Loucy (cell line): ENCODE measurements around the gene S100A8.

Source experiments
- H2AFZ ChIP-seq: fragments of 200-600 bp; sonication (generic); 2 replicates; pipeline ENCODE4 v1.6.0; 2016; ENCODE audit warnings: antibody characterized with exemption, mild to moderate bottlenecking, low read length, moderate library complexity
- H3F3A ChIP-seq: fragments of 200-600 bp; 2 replicates; pipeline ENCODE4 v1.6.0; 2016; ENCODE audit warnings: antibody characterized with exemption, low read depth, mild to moderate bottlenecking
- H3K27me3 ChIP-seq: fragments of 200-600 bp; sonication (generic); 2 replicates; pipeline ENCODE4 v1.6.1; 2014; ENCODE audit warnings: low read length, mild to moderate bottlenecking; ENCODE audit not compliant: insufficient read depth, poor library complexity, severe bottlenecking
- H3K36me3 ChIP-seq: fragments of 200-600 bp; sonication (generic); 2 replicates; pipeline ENCODE4 v1.6.1; 2016; ENCODE audit warnings: low read length; ENCODE audit not compliant: insufficient read depth
- H3K4me1 ChIP-seq: fragments of 200-600 bp; sonication (generic); 2 replicates; pipeline ENCODE4 v1.5.1; 2014; ENCODE audit warnings: low read length, mild to moderate bottlenecking; ENCODE audit not compliant: insufficient read depth, poor library complexity, severe bottlenecking
- H3K4me2 ChIP-seq: fragments of 200-600 bp; sonication (generic); 2 replicates; pipeline ENCODE4 v1.6.0; 2014; ENCODE audit warnings: antibody characterized with exemption, low read length, low read depth, mild to moderate bottlenecking; ENCODE audit not compliant: poor library complexity, severe bottlenecking
- H3K4me3 ChIP-seq: fragments of 200-600 bp; sonication (generic); 2 replicates; pipeline ENCODE4 v1.5.1; 2014; ENCODE audit warnings: low read length, mild to moderate bottlenecking, mixed read lengths; ENCODE audit not compliant: poor library complexity, severe bottlenecking
- H3K79me2 ChIP-seq: fragments of 200-600 bp; sonication (generic); 2 replicates; pipeline ENCODE4 v1.6.1; 2014; ENCODE audit warnings: low read length; ENCODE audit not compliant: insufficient read depth
- H3K9ac ChIP-seq: fragments of 200-600 bp; sonication (generic); 2 replicates; pipeline ENCODE4 v1.6.0; 2014; ENCODE audit warnings: mild to moderate bottlenecking, low read depth, low read length, moderate library complexity; ENCODE audit not compliant: poor library complexity, severe bottlenecking
- H3K9me2 ChIP-seq: fragments of 200-600 bp; sonication (generic); replicated peaks from 2 replicates; pipeline ENCODE4 v1.6.1; 2016; ENCODE audit warnings: low read depth, low read length, mixed read lengths
- H3K9me3 ChIP-seq: fragments of 200-600 bp; sonication (generic); 2 replicates; pipeline ENCODE4 v1.6.1; 2014; ENCODE audit warnings: mild to moderate bottlenecking, antibody characterized with exemption, low read length, low read depth; ENCODE audit not compliant: insufficient read depth
- H4K20me1 ChIP-seq: fragments of 200-600 bp; sonication (generic); 2 replicates; pipeline ENCODE4 v1.6.0; 2014; ENCODE audit warnings: antibody characterized with exemption, low read length, mild to moderate bottlenecking; ENCODE audit not compliant: insufficient read depth, poor library complexity, severe bottlenecking
- EZH2phosphoT487 ChIP-seq: fragments of 200-600 bp; IDR thresholded peaks from 2 replicates; pipeline ENCODE4 v1.6.1; 2018; ENCODE audit warnings: antibody characterized with exemption, mild to moderate bottlenecking, moderate library complexity, borderline replicate concordance
- TF ChIP-seq, protein P1 (sequence below): fragments of 200-600 bp; sonication (generic); conservative IDR thresholded peaks from 2 replicates; pipeline ENCODE4 v1.5.1; 2014; ENCODE audit warnings: mild to moderate bottlenecking, antibody characterized with exemption, low read length

Gene S100A8

DNA sequence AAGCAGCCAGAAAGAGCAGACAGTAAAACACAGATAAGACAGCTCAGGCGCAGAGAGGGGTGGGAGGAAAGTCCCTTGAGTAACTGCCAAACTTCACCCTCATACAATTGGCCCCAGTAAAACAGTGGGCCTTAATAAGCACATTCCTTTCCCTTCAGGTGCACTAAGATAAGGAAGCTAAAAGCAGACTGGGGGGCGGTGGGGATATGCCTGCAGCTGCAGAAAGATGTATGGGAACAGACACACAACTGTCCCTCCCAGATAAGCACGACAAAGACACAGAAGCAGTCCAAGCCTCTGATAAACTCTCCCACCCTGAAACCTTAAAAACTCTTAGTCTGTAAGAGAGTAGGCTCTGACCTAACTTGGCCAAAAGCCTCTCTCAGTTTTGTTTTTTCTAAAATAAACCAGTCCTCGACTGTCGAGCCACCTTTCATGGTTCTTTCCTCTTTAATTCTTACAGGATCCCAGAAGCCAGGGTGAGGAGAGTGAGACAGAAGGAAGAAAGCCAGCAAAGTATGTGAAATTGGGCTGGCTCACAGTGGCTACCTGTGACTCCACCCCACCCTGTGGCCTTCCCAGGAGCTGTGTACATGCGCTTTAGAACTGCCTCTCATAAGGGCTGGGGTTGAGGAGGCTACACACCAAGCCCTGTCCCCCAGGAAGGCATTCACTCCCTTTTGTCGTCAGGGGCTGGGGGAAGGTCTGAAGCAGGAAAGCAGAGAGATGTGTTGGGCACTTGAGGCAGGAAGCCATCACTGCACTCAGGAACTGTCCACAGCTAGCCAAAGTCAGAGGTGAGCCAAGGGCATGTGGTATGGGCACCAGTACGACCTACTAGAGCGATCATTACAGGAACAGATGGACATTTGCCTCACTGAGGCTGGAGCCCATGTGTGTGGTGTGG lies 46.8 kb downstream of the S100A8 start:
- H3K27me3 ChIP-seq: no peaks in the 10 kb centered on the region
- H4K20me1 ChIP-seq: no peaks in the 10 kb centered on the region
- H3K79me2 ChIP-seq: no peaks in the 10 kb centered on the region
- H2AFZ ChIP-seq: no peak overlapping the region
- no peaks in the 10 kb centered on the region for H3K36me3 ChIP-seq
- peak overlapping the region; percentile 60 for H3K9ac ChIP-seq
- H3K9me3 ChIP-seq: no peaks in the 10 kb centered on the region
- H3F3A ChIP-seq: no peaks in the 10 kb centered on the region
- peak overlapping the region; percentile 70 for H3K4me2 ChIP-seq
- TF ChIP-seq, protein P1, sequence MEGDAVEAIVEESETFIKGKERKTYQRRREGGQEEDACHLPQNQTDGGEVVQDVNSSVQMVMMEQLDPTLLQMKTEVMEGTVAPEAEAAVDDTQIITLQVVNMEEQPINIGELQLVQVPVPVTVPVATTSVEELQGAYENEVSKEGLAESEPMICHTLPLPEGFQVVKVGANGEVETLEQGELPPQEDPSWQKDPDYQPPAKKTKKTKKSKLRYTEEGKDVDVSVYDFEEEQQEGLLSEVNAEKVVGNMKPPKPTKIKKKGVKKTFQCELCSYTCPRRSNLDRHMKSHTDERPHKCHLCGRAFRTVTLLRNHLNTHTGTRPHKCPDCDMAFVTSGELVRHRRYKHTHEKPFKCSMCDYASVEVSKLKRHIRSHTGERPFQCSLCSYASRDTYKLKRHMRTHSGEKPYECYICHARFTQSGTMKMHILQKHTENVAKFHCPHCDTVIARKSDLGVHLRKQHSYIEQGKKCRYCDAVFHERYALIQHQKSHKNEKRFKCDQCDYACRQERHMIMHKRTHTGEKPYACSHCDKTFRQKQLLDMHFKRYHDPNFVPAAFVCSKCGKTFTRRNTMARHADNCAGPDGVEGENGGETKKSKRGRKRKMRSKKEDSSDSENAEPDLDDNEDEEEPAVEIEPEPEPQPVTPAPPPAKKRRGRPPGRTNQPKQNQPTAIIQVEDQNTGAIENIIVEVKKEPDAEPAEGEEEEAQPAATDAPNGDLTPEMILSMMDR: no peak
- TF ChIP-seq EZH2phosphoT487: no peak
- peak overlapping the region; percentile 49 for H3K4me3 ChIP-seq
- H3K4me1 ChIP-seq: peaks cover 76% of the 10 kb centered on the region
- H3K9me2 ChIP-seq: no peaks in the 10 kb centered on the region

DNA sequence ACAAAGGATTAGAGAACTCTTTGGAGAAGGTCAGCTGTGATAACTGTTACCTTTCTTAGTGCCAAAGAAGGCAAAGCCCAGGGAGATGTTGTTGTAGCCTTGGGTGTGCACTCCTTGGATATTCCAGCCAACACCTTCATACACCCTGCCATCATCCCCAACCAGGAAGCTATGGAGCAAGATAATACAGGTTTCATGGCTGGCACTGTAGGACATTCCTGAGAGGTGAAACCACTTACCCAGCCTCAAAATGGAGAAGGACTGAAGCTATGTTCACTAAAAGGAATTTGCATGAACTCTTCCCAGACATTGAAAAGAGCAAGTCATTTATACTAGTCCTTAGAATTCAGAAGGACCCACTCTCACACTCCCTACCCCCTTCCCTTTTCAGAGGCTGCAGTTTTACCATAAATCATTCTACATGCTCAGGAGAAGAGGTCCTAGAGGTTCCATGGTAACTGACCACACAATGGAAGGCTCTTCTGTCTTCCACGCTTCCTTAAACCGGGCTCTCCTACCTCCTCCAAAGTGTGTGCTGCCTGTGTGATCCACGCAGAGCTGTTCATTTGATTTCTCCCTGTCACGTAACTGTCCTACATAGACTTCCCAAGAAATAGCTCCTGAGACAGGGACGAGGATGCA lies 47.7 kb downstream of the S100A8 start:
- Histone ChIP-seq H4K20me1 (no peaks in the 10 kb centered on the region), H3K9me3 (no peaks in the 10 kb centered on the region), H3F3A (no peaks in the 10 kb centered on the region), H3K4me1 (peaks cover 75% of the 10 kb centered on the region), H3K4me2 (peak overlapping the region; percentile 70), H3K9me2 (no peaks in the 10 kb centered on the region), H3K79me2 (no peaks in the 10 kb centered on the region), H3K4me3 (peak overlapping the region; percentile 25), H3K9ac (peak overlapping the region; percentile 33), H3K36me3 (no peaks in the 10 kb centered on the region), H2AFZ (no peak overlapping the region), H3K27me3 (no peaks in the 10 kb centered on the region)
- no peak for TF ChIP-seq EZH2phosphoT487
- TF ChIP-seq, protein P1: no peak

DNA sequence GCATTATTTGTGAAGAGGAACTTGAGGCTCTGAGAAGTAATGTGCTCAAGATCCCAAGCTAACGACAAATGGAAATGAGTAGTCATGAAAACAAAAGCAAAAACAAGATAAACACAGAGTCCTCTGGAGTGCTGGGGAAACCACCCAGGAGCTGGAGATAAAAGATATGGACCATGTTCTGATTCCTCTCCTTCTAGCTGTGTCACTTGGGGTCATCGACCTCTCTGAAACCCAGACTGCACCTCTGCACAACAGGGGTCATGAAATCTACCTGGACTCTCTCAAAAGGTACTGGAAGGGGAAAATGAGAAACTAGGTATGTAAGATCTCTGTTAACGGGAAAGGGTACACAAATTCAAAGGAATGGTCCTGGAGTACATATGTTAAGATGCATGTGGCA lies 48.7 kb downstream of the S100A8 start:
- Histone ChIP-seq H3K9me3 (no peaks in the 10 kb centered on the region), H3K4me3 (no peak overlapping the region), H3F3A (no peaks in the 10 kb centered on the region), H3K9ac (no peak overlapping the region), H2AFZ (no peak overlapping the region), H3K79me2 (no peaks in the 10 kb centered on the region), H3K9me2 (no peaks in the 10 kb centered on the region), H4K20me1 (no peaks in the 10 kb centered on the region), H3K4me2 (no peak overlapping the region), H3K36me3 (no peaks in the 10 kb centered on the region), H3K4me1 (peaks cover 73% of the 10 kb centered on the region), H3K27me3 (no peaks in the 10 kb centered on the region)
- TF ChIP-seq, protein P1: no peak
- no peak for TF ChIP-seq EZH2phosphoT487
